Umbilical cord (tissue), 2 donors: Measurements from ENCODE around the gene NPTX1. TPM values are rescaled to one million over a fixed set of nuclear protein-coding genes. Genes with fewer than 3 reads are reported as not detected.
"Not testable (repeated sequence)": the region's sequence is repeated elsewhere in the genome, so short reads cannot be mapped to it uniquely, and the experiment has no call there.

Experiments used
- DNase-seq: peaks from one replicate; pipeline ENCODE4 v3.0.0-alpha.2; 2015; ENCODE audit warnings: low spot score
- total RNA-seq: library from RNA; depleted of rRNA; stranded (reverse); fragments of >200 nt; gene quantifications from one replicate; pipeline ENCODE4 v1.2.3, GENCODE V29; 2014; ENCODE audit warnings: low replicate concordance; ENCODE audit not compliant: insufficient read depth

The NPTX1 gene
- 0.48 TPM for total RNA-seq

- DNase-seq = no peak
Observed at GRCh38 chr17:80475910-80476876, at the start of gene NPTX1. TSS of gene NPTX1 (minus strand) at chr17:80476607. CDS start at chr17:80476446, 161 bp downstream.

- peak; percentile 95 for DNase-seq
Observed at GRCh38 chr17:80523956-80524712, 47.7 kb upstream of the NPTX1 start.

GRCh38 chr17:80523054-80523744 lies 46.8 kb upstream of the NPTX1 start:
- no peak for DNase-seq

GRCh38 chr17:80520810-80521455 lies 44.5 kb upstream of the NPTX1 start:
- no peak for DNase-seq

GRCh38 chr17:80519091-80519781 lies 42.8 kb upstream of the NPTX1 start:
- no peak for DNase-seq

- DNase-seq = no peak
Observed at GRCh38 chr17:80518392-80518791, 42.0 kb upstream of the NPTX1 start.

- no peak for DNase-seq
Observed at GRCh38 chr17:80517641-80518040, 41.2 kb upstream of the NPTX1 start.

- no peak for DNase-seq
Observed at GRCh38 chr17:80516171-80516932, 39.9 kb upstream of the NPTX1 start.

- no peak for DNase-seq
Observed at GRCh38 chr17:80513892-80514291, 37.5 kb upstream of the NPTX1 start.

GRCh38 chr17:80513201-80513600 lies 36.8 kb upstream of the NPTX1 start:
- no peak for DNase-seq

- DNase-seq = no peak
Observed at GRCh38 chr17:80512233-80512632, 35.8 kb upstream of the NPTX1 start.

- DNase-seq = no peak
Observed at GRCh38 chr17:80511222-80512180, 35.1 kb upstream of the NPTX1 start.

- DNase-seq = no peak
Observed at GRCh38 chr17:80510772-80511171, 34.4 kb upstream of the NPTX1 start.

- DNase-seq = no peak
Observed at GRCh38 chr17:80510132-80510531, 33.7 kb upstream of the NPTX1 start.

GRCh38 chr17:80509311-80509710 lies 32.9 kb upstream of the NPTX1 start:
- DNase-seq = no peak

GRCh38 chr17:80507965-80508364 lies 31.6 kb upstream of the NPTX1 start:
- no peak for DNase-seq

- not testable (repeated sequence) for DNase-seq
Observed at GRCh38 chr17:80507177-80507576, 30.8 kb upstream of the NPTX1 start.

GRCh38 chr17:80504686-80505413 lies 28.4 kb upstream of the NPTX1 start:
- no peak for DNase-seq
